Measurements from ENCODE around the gene GPC5. TPM values are rescaled to one million over a fixed set of nuclear protein-coding genes. Genes with fewer than 3 reads are reported as not detected.

The GPC5 gene
- total and polyA plus RNA-seq, 2 of the 13 experiments (the other 11 are each of a cell fraction or from before 2014, with no cell fraction given), result 0.02 to 0.07 TPM

DNA sequence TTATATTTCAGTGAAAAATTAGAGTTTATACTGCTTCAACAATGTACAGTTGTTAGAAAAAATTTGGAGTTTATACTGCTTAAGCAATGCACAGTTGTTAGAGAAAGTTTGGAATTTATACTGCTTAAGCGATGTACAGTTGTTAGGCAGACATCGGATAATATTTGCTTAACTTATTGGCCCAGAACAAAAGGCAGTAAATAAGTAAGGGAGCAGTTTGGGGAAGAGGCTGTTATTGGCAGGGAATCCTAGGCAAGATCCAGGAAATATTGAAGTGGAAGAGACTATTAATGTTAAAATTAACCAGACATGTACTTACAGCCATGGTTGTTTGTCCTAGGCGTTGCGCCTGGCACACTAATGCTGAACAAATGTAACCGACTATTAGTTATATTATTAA lies 166.9 kb downstream of the GPC5 start:
- no peak for FAIRE-seq

DNA sequence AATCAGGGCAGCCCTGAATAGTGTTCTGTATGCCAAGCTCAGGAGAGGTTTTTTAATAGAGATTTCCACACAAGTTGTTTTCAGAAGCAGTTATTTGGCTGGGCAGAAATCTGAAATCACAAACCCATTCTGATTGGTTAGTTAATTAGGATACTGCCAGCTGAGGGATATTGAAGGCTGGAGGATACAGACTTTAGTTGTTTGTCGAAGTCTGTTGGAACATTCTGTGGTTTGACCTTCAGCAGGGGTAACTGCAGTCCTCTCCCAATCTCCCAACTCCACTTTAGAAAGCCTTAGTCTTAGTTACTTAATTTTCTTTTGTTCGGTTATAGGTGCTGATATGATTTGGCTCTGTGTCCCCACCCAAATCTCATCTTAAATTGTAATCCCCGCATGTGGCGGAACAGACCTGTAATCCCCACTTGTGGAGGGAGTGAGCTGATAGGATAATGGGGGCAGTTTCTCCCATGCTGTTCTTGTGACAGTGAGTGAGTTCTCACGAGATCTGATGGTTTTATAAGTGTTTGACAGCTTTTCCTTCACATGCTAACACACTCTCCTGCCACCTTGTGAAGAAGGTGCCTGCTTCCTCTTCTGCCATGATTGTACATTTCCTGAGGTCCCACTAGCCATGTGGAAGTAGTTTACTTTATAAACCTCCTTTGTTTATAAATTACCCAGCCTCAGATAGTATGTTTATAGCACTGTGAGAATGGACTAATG lies 169.2 kb downstream of the GPC5 start:
- TF ChIP-seq HOXA3 (CRISPR knock-in tag; IDR thresholded peaks at IDR 0.05) (no peak), ZNF33B (CRISPR knock-in tag; IDR thresholded peaks at IDR 0.05) (no peak), ZNF337 (CRISPR knock-in tag; IDR thresholded peaks at IDR 0.05; ENCODE audit: borderline replicate concordance, low read depth) (no peak)
- Histone ChIP-seq H3K27me3 (ENCODE audit: control insufficient read depth in 1 of 2, insufficient read depth in 2 of 2, low read length in 2 of 2) (no peaks in the 10 kb centered on the region), H3K4me2 (ENCODE audit: low read depth, low read length) (no peak overlapping the region), H3K9ac (ENCODE audit: insufficient read depth, low read depth, low read length) (no peak overlapping the region), H3K27ac (ENCODE audit: extremely low read length, insufficient read depth, low read length) (no peak overlapping the region), H3K9me3 (ENCODE audit: low read length) (no peaks in the 10 kb centered on the region), H3K79me2 (ENCODE audit: insufficient read depth, low read length) (no peaks in the 10 kb centered on the region), H3K4me3 (replicated peaks in 1 of 3; ENCODE audit: insufficient read depth in 1 of 3, low read depth in 2 of 3, low read length in 3 of 3) (no peak overlapping the region), H3K4me1 (ENCODE audit: insufficient read depth, low read length) (no peaks in the 10 kb centered on the region), H3K36me3 (replicated peaks in 1 of 2; ENCODE audit: control insufficient read depth in 1 of 2, insufficient read depth in 2 of 2, low read length in 2 of 2) (no peaks in the 10 kb centered on the region), H2AFZ (ENCODE audit: low read length) (no peak overlapping the region), H4K20me1 (ENCODE audit: insufficient read depth, low read length) (no peaks in the 10 kb centered on the region)
- in situ Hi-C loops (cut with HindIII; ENCODE audit: extremely low pct_ligation_motif_present, low pct_unique_long_range_greater_than_20kb) (no loop called here), intact Hi-C loops (cut with micrococcal nuclease; ENCODE audit: unreplicated experiment) (no loop called here)
- POLR2A ChIA-PET, result no interaction called here
- FAIRE-seq (no peak), ATAC-seq (no peak), DNase-seq (ENCODE audit: low spot score) (no peak)
- no TSS peak for BruUV-seq (replicated peaks)
- 29% methylated on average over 5 of the region's 5 CpGs for WGBS (ENCODE audit: low lambda C conversion rate)
- CTCF ChIA-PET (ENCODE audit: low intra/inter-chr PET ratio, low total read pairs), result no interaction called here

More for the DNA sequence above, 166.9 kb downstream of the GPC5 start:
- Histone ChIP-seq H3K4me1 (ENCODE audit: insufficient read depth, low read length) (no peaks in the 10 kb centered on the region), H3K9me3 (ENCODE audit: low read length) (no peaks in the 10 kb centered on the region), H3K79me2 (ENCODE audit: insufficient read depth, low read length) (no peaks in the 10 kb centered on the region), H3K9ac (ENCODE audit: insufficient read depth, low read depth, low read length) (no peak overlapping the region), H3K27ac (ENCODE audit: extremely low read length, insufficient read depth, low read length) (no peak overlapping the region), H3K4me2 (ENCODE audit: low read depth, low read length) (no peak overlapping the region), H4K20me1 (ENCODE audit: insufficient read depth, low read length) (no peaks in the 10 kb centered on the region), H3K27me3 (ENCODE audit: control insufficient read depth in 1 of 2, insufficient read depth in 2 of 2, low read length in 2 of 2) (no peaks in the 10 kb centered on the region), H3K4me3 (replicated peaks in 1 of 3; ENCODE audit: insufficient read depth in 1 of 3, low read depth in 2 of 3, low read length in 3 of 3) (no peak overlapping the region), H2AFZ (ENCODE audit: low read length) (no peak overlapping the region), H3K36me3 (replicated peaks in 1 of 2; ENCODE audit: control insufficient read depth in 1 of 2, insufficient read depth in 2 of 2, low read length in 2 of 2) (no peaks in the 10 kb centered on the region)
- CTCF ChIA-PET (ENCODE audit: low intra/inter-chr PET ratio, low total read pairs), result no interaction called here
- in situ Hi-C loops (cut with HindIII; ENCODE audit: extremely low pct_ligation_motif_present, low pct_unique_long_range_greater_than_20kb) (no loop called here), intact Hi-C loops (cut with micrococcal nuclease; ENCODE audit: unreplicated experiment) (no loop called here)
- no peak for DNase-seq (ENCODE audit: low spot score)
- TF ChIP-seq CHD4 (IDR thresholded peaks at IDR 0.05; ENCODE audit: borderline replicate concordance, low read length) (no peak), ZNF614 (CRISPR knock-in tag; IDR thresholded peaks at IDR 0.05; ENCODE audit: borderline replicate concordance) (no peak), NFIB (CRISPR knock-in tag; IDR thresholded peaks at IDR 0.05; ENCODE audit: borderline replicate concordance) (no peak), ZNF547 (CRISPR knock-in tag; IDR thresholded peaks at IDR 0.05) (no peak), MIER2 (CRISPR knock-in tag; IDR thresholded peaks at IDR 0.05) (no peak)
- TF ChIP-seq, protein P1, sequence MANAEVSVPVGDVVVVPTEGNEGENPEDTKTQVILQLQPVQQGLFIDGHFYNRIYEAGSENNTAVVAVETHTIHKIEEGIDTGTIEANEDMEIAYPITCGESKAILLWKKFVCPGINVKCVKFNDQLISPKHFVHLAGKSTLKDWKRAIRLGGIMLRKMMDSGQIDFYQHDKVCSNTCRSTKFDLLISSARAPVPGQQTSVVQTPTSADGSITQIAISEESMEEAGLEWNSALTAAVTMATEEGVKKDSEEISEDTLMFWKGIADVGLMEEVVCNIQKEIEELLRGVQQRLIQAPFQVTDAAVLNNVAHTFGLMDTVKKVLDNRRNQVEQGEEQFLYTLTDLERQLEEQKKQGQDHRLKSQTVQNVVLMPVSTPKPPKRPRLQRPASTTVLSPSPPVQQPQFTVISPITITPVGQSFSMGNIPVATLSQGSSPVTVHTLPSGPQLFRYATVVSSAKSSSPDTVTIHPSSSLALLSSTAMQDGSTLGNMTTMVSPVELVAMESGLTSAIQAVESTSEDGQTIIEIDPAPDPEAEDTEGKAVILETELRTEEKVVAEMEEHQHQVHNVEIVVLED (CRISPR knock-in tag; IDR thresholded peaks at IDR 0.05; ENCODE audit: borderline replicate concordance), result no peak
- BruUV-seq (replicated peaks), result no TSS peak
- no peak for ATAC-seq
- 76% methylated on average over 5 of the region's 5 CpGs for WGBS (ENCODE audit: low lambda C conversion rate)
- POLR2A ChIA-PET, result no interaction called here

All from HepG2 (cell line).